CD14-positive monocyte (primary cell): Measurements from ENCODE around the gene UPB1. TPM values are rescaled to one million over a fixed set of nuclear protein-coding genes. Genes with fewer than 3 reads are reported as not detected.

Experiments used
- DNase-seq, 3 donors: peaks; one replicate each; pipeline ENCODE4 v3.0.0-alpha.2; 2011 to 2022
- H2AFZ ChIP-seq: 2 replicates; pipeline ENCODE4 v1.6.0; 2012; ENCODE audit warnings: mild to moderate bottlenecking, low read depth, low read length, inconsistent platforms; ENCODE audit not compliant: insufficient read depth, poor library complexity, severe bottlenecking
- H3K27ac ChIP-seq, 2 donors: 1 replicate in 1 of 2; 2 replicates in 1 of 2; pipeline ENCODE4 v1.5.1; 2012 to 2013; ENCODE audit warnings: low read length in 2 of 2, control low read depth in 1 of 2, inconsistent platforms in 1 of 2, low read depth in 1 of 2, mild to moderate bottlenecking in 1 of 2
- H3K27me3 ChIP-seq, 2 donors: one replicate each; pipeline versions ENCODE4 v1.6.0 to v1.6.1; 2011 to 2013; ENCODE audit warnings: low read length in 2 of 2; ENCODE audit not compliant: control insufficient read depth in 2 of 2, insufficient read depth in 2 of 2
- H3K36me3 ChIP-seq, 2 donors: replicated peaks in 1 of 2; 1 replicate in 1 of 2; 2 replicates in 1 of 2; pipeline versions ENCODE4 v1.5.1 to v1.6.1; 2012 to 2013; ENCODE audit warnings: low read length in 2 of 2, control low read depth in 1 of 2, inconsistent platforms in 1 of 2, mild to moderate bottlenecking in 1 of 2; ENCODE audit not compliant: insufficient read depth in 2 of 2, control insufficient read depth in 1 of 2
- H3K4me1 ChIP-seq, 2 donors: 1 replicate in 1 of 2; 2 replicates in 1 of 2; pipeline versions ENCODE4 v1.5.1 to v1.6.1; 2012 to 2013; ENCODE audit warnings: low read length in 2 of 2, control low read depth in 1 of 2, inconsistent platforms in 1 of 2, mild to moderate bottlenecking in 1 of 2, moderate library complexity in 1 of 2; ENCODE audit not compliant: insufficient read depth in 2 of 2, control insufficient read depth in 1 of 2
- H3K4me2 ChIP-seq: replicated peaks from 2 replicates; pipeline ENCODE3; 2012; ENCODE audit warnings: low read length, moderate library complexity, mild to moderate bottlenecking; ENCODE audit not compliant: poor library complexity, severe bottlenecking; ENCODE audit errors: extremely low read depth
- H3K4me3 ChIP-seq, 3 experiments: fragments of 200-600 bp in 1 of 3; sonication (generic) in 1 of 3; replicated peaks in 1 of 3; 1 replicate in 2 of 3; 2 replicates in 1 of 3; pipeline ENCODE4 v1.5.1; 2011 to 2013; ENCODE audit warnings: low read length in 3 of 3, mild to moderate bottlenecking in 3 of 3, control low read depth in 2 of 3, low read depth in 2 of 3, inconsistent platforms in 1 of 3, moderate library complexity in 1 of 3
- H3K79me2 ChIP-seq: 2 replicates; pipeline ENCODE4 v1.6.0; 2012; ENCODE audit warnings: mild to moderate bottlenecking, control low read depth, inconsistent platforms, low read length, moderate library complexity; ENCODE audit not compliant: insufficient read depth
- H3K9ac ChIP-seq: 2 replicates; pipeline ENCODE4 v1.6.0; 2017; ENCODE audit warnings: low read length, mild to moderate bottlenecking; ENCODE audit not compliant: insufficient read depth, poor library complexity, severe bottlenecking
- H3K9me3 ChIP-seq, 2 donors: replicated peaks in 1 of 2; 1 replicate in 1 of 2; 2 replicates in 1 of 2; pipeline versions ENCODE4 v1.5.1 to v1.6.1; 2012 to 2013; ENCODE audit warnings: low read length in 2 of 2, control low read depth in 1 of 2; ENCODE audit not compliant: control insufficient read depth in 1 of 2, insufficient read depth in 1 of 2
- H4K20me1 ChIP-seq: 2 replicates; pipeline ENCODE4 v1.6.0; 2012; ENCODE audit warnings: mild to moderate bottlenecking, low read length, control low read depth, moderate library complexity; ENCODE audit not compliant: insufficient read depth
- H3K27ac Mint-ChIP-seq, 7 donors: one replicate each; pipeline ENCODE4 v1.8.0; 2020; ENCODE audit warnings: mild to moderate bottlenecking in 7 of 7, mixed read lengths in 7 of 7, moderate library complexity in 6 of 7, inconsistent platforms in 2 of 7
- H3K27me3 Mint-ChIP-seq, 3 donors: one replicate each; pipeline ENCODE4 v1.8.0; 2021 to 2022; ENCODE audit warnings: low read depth in 3 of 3, mild to moderate bottlenecking in 3 of 3, mixed read lengths in 3 of 3, moderate library complexity in 3 of 3, inconsistent platforms in 1 of 3
- H3K36me3 Mint-ChIP-seq, 2 donors: one replicate each; pipeline ENCODE4 v1.8.0; 2020; ENCODE audit warnings: mixed read lengths in 2 of 2, inconsistent platforms in 1 of 2, mild to moderate bottlenecking in 1 of 2
- H3K4me1 Mint-ChIP-seq: one replicate; pipeline ENCODE4 v1.8.0; 2020; ENCODE audit warnings: mild to moderate bottlenecking, mixed read lengths
- H3K4me3 Mint-ChIP-seq, 2 donors: one replicate each; pipeline ENCODE4 v1.8.0; 2020; ENCODE audit warnings: mild to moderate bottlenecking in 2 of 2, mixed read lengths in 2 of 2, moderate library complexity in 1 of 2
- H3K9me3 Mint-ChIP-seq, 7 donors: one replicate each; pipeline ENCODE4 v1.8.0; 2020 to 2022; ENCODE audit warnings: mixed read lengths in 7 of 7, mild to moderate bottlenecking in 6 of 7, moderate library complexity in 6 of 7, inconsistent platforms in 2 of 7
- CTCF ChIP-seq: fragments of 200-600 bp; IDR thresholded peaks from one replicate; pipeline ENCODE4 v1.8.0; 2022; ENCODE audit warnings: antibody characterized with exemption, mild to moderate bottlenecking
- WGBS: methylation state at CpG from one replicate; pipeline ENCODE4 v1.1.5; 2013; ENCODE audit warnings: missing lambda C conversion rate; ENCODE audit not compliant: insufficient coverage; 5-methylcytosine and 5-hydroxymethylcytosine counted together
- intact Hi-C, 2 donors: fragments of 100-400 bp; cut with micrococcal nuclease; formaldehyde crosslinking; loops; one replicate each; pipeline versions ENCODE4 v1.15.0 to v1.15.1; 2023
- polyA plus RNA-seq, 3 donors: library from polyadenylated mRNA; depleted of rRNA in 1 of 3; unstranded in 2 of 3; stranded (reverse) in 1 of 3; fragments of 300-500 nt in 2 of 3; fragments of >200 nt in 1 of 3; fragmentation: Illumina TruSeq in 2 of 3; gene quantifications; 1 replicate in 2 of 3; 2 replicates in 1 of 3; pipeline ENCODE4 v1.2.3, GENCODE V29; 2012 to 2021

The UPB1 gene
- polyA plus RNA-seq, 3 donors: 0.13 to 0.17 TPM; not detected in 1

- DNase-seq: no peak
- intact Hi-C loops: no loop called here
- Mint-ChIP-seq H3K36me3 (peaks cover 0 to 3% of the 10 kb centered on the region in 2 donors), H3K27me3 (peaks cover 0 to 3% (median 0%) of the 10 kb centered on the region in 3 donors), H3K9me3 (peaks cover 0 to 2% (median 0%) of the 10 kb centered on the region in 7 donors), H3K4me1 (peaks cover 58% of the 10 kb centered on the region), H3K4me3 (no peak overlapping the region), H3K27ac (peak overlapping the region in 1 of 7 donors; percentile 33)
- no peak overlapping the region for H2AFZ ChIP-seq
- WGBS: 100% methylated on average over 4 of the region's 4 CpGs
- no peaks in the 10 kb centered on the region for H3K79me2 ChIP-seq
- H4K20me1 ChIP-seq: no peaks in the 10 kb centered on the region
- no peaks in the 10 kb centered on the region for H3K36me3 ChIP-seq
- TF ChIP-seq CTCF: no peak
- H3K9ac ChIP-seq: no peak overlapping the region
- no peak overlapping the region for H3K4me2 ChIP-seq
- no peak overlapping the region for H3K27ac ChIP-seq
- H3K9me3 ChIP-seq: no peaks in the 10 kb centered on the region
- peaks cover 58 to 64% of the 10 kb centered on the region in 2 donors for H3K4me1 ChIP-seq
- no peaks in the 10 kb centered on the region for H3K27me3 ChIP-seq
- no peak overlapping the region for H3K4me3 ChIP-seq
Measured at GRCh38 chr22:24485170-24485569, 10.0 kb upstream of the UPB1 start.

- Mint-ChIP-seq H3K27ac (peak overlapping the region in 3 of 7 donors; percentile 54 to 74 (median 62)), H3K4me3 (no peak overlapping the region), H3K9me3 (peaks cover 0 to 2% (median 0%) of the 10 kb centered on the region in 7 donors), H3K4me1 (peaks cover 57% of the 10 kb centered on the region), H3K27me3 (peaks cover 0 to 3% (median 0%) of the 10 kb centered on the region in 3 donors), H3K36me3 (peaks cover 0 to 3% of the 10 kb centered on the region in 2 donors)
- Histone ChIP-seq H3K79me2 (no peaks in the 10 kb centered on the region), H4K20me1 (no peaks in the 10 kb centered on the region), H3K9ac (no peak overlapping the region), H2AFZ (no peak overlapping the region), H3K4me1 (peaks cover 57 to 64% of the 10 kb centered on the region in 2 donors), H3K4me2 (no peak overlapping the region), H3K27me3 (no peaks in the 10 kb centered on the region), H3K27ac (no peak overlapping the region), H3K9me3 (no peaks in the 10 kb centered on the region), H3K4me3 (no peak overlapping the region), H3K36me3 (no peaks in the 10 kb centered on the region)
- TF ChIP-seq CTCF: no peak
- intact Hi-C loops: no loop called here
- DNase-seq: no peak
- WGBS: 78% methylated on average over 3 of the region's 3 CpGs
Measured at GRCh38 chr22:24485608-24486007, 9.5 kb upstream of the UPB1 start.
